Astrocyte of the spinal cord (primary cell): ENCODE measurements around the gene CLTCL1.
"Not testable (repeated sequence)": the region's sequence is repeated elsewhere in the genome, so short reads cannot be mapped to it uniquely, and the experiment has no call there.

Experiments
- DNase-seq: peaks from one replicate; pipeline ENCODE4 v3.0.0; 2011; ENCODE audit warnings: low read depth, low spot score
- H3K4me3 ChIP-seq: 2 replicates; pipeline ENCODE4 v1.5.1; 2011; ENCODE audit warnings: low read depth, mild to moderate bottlenecking, low read length, moderate library complexity
- in situ Hi-C: cut with HindIII; loops from 2 replicates; pipeline ENCODE4 v1.10.0; 2017; ENCODE audit warnings: low sequenced_read_pairs
- TF ChIP-seq, protein P1 (sequence below): IDR thresholded peaks from 2 replicates; pipeline ENCODE4 v1.5.1; 2012; ENCODE audit warnings: low read depth, mild to moderate bottlenecking, low read length, inconsistent platforms

Gene CLTCL1

DNA sequence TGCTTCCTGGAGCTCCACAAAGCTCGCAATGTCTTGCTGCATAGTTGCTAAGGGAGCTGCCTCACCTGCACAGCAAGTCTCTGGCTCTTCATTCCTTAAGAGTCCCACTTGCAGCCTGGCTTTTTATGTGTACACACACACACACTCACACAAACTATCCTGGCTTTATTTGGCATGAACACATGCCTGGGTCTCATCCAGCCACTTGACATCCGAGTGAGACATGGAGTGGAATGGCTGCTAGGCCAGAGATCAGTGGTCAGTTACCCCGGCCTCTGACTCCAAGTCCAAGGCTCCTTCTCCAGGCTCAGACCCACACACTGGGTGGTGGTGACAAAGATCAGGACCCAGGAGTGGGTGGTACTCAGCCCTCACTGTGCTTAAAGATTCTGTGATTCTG lies 37.9 kb upstream of the CLTCL1 start:
- no peak for DNase-seq
- TF ChIP-seq, protein P1, sequence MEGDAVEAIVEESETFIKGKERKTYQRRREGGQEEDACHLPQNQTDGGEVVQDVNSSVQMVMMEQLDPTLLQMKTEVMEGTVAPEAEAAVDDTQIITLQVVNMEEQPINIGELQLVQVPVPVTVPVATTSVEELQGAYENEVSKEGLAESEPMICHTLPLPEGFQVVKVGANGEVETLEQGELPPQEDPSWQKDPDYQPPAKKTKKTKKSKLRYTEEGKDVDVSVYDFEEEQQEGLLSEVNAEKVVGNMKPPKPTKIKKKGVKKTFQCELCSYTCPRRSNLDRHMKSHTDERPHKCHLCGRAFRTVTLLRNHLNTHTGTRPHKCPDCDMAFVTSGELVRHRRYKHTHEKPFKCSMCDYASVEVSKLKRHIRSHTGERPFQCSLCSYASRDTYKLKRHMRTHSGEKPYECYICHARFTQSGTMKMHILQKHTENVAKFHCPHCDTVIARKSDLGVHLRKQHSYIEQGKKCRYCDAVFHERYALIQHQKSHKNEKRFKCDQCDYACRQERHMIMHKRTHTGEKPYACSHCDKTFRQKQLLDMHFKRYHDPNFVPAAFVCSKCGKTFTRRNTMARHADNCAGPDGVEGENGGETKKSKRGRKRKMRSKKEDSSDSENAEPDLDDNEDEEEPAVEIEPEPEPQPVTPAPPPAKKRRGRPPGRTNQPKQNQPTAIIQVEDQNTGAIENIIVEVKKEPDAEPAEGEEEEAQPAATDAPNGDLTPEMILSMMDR = no peak
- H3K4me3 ChIP-seq = no peak overlapping the region
- in situ Hi-C loops = no loop called here

DNA sequence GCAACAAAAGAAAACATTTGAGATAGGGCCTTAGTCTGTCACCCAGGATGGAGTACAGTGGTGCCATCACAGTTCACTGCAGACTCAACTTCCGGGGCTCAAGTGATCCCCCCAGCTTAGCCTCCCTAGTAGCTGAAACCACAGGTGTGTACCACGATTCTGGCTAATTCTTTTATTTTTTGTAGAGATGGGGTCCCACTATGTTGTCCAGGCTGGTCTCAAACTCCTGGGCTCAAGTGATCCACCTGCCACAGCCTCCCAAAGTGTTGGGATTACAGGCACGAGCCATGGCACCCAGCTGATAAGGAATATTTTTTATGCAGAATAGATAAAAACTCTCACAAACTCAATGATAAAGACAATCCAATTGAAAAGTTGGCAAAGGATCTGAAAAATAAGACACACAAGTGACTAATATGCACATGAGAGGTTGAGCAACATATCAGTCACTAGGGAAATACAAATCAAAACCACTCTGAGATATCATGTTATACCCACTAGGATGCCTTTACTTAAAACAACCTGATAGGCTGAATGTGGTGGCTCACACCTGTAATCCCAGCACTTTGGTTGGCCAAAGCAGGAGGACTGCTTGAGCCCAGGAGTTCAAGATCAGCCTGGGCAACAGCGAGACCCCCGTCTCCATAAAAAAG lies 33.9 kb upstream of the CLTCL1 start:
- H3K4me3 ChIP-seq = no peak overlapping the region
- DNase-seq = no peak
- TF ChIP-seq, protein P1 = no peak
- in situ Hi-C loops = no loop called here

GRCh38 chr22:19323420-19323819 lies 31.9 kb upstream of the CLTCL1 start:
- H3K4me3 ChIP-seq, DNase-seq, in situ Hi-C loops: not testable (repeated sequence)

GRCh38 chr22:19321757-19322156 lies 30.2 kb upstream of the CLTCL1 start:
- no peak overlapping the region for H3K4me3 ChIP-seq
- TF ChIP-seq, protein P1 = no peak
- in situ Hi-C loops = no loop called here
- no peak for DNase-seq

DNA sequence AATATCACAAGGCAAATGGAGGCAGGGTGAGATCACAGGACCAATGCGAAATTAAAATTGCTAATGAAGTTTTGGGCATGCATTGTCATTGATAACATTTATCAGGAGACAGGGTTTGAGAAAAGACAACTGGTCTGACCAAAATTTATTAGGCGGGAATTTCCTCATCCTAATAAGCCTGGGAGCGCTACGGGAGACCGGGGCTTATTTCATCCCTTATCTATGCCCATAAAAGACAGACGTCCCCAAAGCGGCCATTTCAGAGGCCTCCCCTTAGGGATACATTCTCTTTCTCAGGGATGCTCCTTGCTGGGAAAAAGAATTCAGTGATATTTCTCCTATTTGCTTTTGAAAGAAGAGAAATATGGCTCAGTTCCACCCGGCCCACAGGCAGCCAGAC lies 28.6 kb upstream of the CLTCL1 start:
- H3K4me3 ChIP-seq, DNase-seq, in situ Hi-C loops: not testable (repeated sequence)

DNA sequence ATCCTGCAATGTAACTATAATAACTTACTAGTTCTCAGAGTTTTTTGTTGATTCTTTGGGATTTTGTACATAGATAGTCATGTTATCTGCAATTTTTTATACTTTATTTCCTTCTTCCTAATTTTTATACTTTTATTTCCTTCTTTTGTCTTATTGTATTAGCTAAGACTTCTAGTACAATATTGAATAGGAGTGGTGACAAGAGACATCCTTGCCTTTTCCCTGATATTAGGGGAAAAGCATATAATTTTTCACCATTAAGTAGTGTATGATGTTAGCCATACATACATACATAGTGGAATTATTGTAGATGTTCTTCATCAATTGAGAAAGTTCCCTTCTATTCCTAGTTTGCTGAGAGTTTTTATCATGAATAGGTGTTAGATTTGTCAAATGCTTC lies 27.8 kb upstream of the CLTCL1 start:
- TF ChIP-seq, protein P1 = no peak
- in situ Hi-C loops = no loop called here
- no peak for DNase-seq
- H3K4me3 ChIP-seq = no peak overlapping the region

DNA sequence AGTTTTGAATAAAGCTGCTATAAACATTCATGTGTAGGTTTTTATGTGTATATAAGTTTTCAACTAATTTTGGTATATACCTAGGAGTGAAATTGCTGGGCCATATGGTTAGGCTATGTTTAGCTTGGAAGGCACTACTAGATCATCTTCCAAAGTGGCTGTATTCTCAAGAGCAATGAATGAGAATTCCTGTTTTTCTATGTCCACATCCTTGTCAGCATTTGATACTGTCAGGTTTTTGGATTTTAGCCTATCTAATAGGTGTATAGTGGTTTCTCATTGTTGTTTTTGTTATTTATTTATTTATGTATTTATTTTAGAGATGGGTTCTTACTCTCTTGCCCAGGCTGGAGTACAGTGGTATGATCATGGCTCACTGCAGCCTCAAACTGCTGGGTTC lies 26.3 kb upstream of the CLTCL1 start:
- in situ Hi-C loops = no loop called here
- no peak overlapping the region for H3K4me3 ChIP-seq
- no peak for DNase-seq
- TF ChIP-seq, protein P1 = no peak

GRCh38 chr22:19307872-19308271 lies 16.4 kb upstream of the CLTCL1 start:
- TF ChIP-seq, protein P1 = no peak
- in situ Hi-C loops = no loop called here
- no peak overlapping the region for H3K4me3 ChIP-seq
- no peak for DNase-seq

DNA sequence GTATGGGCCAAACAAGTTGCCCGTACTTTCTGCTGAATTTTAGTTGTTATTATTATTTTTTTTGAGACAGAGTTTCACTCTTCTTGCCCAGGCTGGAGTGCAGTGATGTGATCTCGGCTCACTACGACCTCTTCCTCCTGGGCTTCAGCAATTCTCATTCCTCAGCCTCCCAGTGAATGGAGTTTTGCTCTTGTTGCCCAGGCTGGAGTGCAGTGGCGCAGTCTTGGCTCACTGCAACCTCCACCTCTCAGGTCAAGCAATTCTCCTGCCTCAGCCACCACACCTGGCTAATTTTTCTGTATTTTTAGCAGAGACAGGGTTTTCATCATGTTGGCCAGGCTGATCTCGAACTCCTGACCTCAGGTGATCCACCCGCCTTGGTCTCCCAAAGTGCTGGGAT lies 15.0 kb upstream of the CLTCL1 start:
- H3K4me3 ChIP-seq, DNase-seq, in situ Hi-C loops: not testable (repeated sequence)
